ENCODE measurements around the gene C3orf52.
A peak's percentile ranks its signal among the peaks of the same experiment; 100 is the strongest.

Gene C3orf52

DNA sequence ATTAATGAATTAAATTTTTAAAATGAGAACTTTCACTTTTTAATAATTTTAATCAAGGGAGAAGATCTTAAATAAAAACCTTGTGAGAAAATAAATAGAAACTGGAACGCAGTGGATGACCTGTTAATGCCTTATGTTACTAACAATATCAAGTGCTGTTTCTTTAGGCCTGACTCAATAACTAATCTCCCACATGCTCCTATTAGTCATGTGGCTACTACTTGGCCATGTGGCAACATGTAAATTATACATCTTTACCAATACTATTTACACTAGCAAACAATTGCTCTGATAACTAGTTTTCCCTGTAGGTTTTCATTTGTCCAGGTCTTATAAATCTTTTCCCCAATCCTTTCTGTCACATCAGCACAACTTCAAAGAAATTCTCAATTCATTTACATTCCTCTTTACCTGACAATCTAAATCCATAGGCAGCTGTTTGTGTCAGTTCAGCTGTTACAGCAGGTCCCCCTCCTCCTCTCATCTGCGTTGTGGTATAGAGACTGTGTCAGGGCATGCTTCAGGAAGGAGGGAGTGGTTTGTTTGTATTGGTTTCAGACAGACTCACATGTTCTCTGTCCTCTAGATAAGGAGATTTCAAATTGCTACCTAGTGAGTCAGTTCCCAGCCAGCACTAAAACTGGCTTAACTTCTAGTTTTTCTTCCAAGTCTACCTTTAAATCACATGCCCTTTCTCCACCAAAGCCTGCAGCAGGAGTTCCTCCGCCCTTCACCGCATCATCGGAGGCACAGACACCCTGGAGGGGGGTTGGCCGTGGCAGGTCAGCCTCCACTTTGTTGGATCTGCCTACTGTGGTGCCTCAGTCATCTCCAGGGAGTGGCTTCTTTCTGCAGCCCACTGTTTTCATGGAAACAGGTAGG lies 11.3 kb upstream of the C3orf52 start:
- no peak for TF ChIP-seq EZH2 (IDR thresholded peaks at IDR 0.05; ENCODE audit: borderline replicate concordance, low read depth, low read length, severe bottlenecking)
- TF ChIP-seq, protein P1, sequence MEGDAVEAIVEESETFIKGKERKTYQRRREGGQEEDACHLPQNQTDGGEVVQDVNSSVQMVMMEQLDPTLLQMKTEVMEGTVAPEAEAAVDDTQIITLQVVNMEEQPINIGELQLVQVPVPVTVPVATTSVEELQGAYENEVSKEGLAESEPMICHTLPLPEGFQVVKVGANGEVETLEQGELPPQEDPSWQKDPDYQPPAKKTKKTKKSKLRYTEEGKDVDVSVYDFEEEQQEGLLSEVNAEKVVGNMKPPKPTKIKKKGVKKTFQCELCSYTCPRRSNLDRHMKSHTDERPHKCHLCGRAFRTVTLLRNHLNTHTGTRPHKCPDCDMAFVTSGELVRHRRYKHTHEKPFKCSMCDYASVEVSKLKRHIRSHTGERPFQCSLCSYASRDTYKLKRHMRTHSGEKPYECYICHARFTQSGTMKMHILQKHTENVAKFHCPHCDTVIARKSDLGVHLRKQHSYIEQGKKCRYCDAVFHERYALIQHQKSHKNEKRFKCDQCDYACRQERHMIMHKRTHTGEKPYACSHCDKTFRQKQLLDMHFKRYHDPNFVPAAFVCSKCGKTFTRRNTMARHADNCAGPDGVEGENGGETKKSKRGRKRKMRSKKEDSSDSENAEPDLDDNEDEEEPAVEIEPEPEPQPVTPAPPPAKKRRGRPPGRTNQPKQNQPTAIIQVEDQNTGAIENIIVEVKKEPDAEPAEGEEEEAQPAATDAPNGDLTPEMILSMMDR (IDR thresholded peaks at IDR 0.05; ENCODE audit: borderline replicate concordance, extremely low read depth, low read length, poor library complexity, severe bottlenecking): no peak
- Histone ChIP-seq H3K9me3 (ENCODE audit: insufficient read depth, low read length, severe bottlenecking) (no peaks in the 10 kb centered on the region), H2AFZ (ENCODE audit: low read depth, low read length) (no peak overlapping the region), H4K20me1 (ENCODE audit: insufficient read depth, low read length) (no peaks in the 10 kb centered on the region), H3K27ac (ENCODE audit: low read length) (0 out of 2 replicates have a peak overlapping the region, but pooled peaks have one; percentile 9), H3K4me3 (ENCODE audit: low read depth in 1 of 2, low read length in 2 of 2) (0 out of 4 replicates have a peak overlapping the region, but pooled peaks of 1 of the 2 experiments have one; percentile 5), H3K27me3 (ENCODE audit: insufficient read depth, low read length, poor library complexity) (peaks cover 3% of the 10 kb centered on the region), H3K9ac (ENCODE audit: low read depth, low read length) (no peak overlapping the region), H3K4me1 (ENCODE audit: insufficient read depth, low read length) (peaks cover 9% of the 10 kb centered on the region), H3K79me2 (ENCODE audit: insufficient read depth, low read length) (no peaks in the 10 kb centered on the region), H3K36me3 (ENCODE audit: insufficient read depth, low read length) (no peaks in the 10 kb centered on the region), H3K4me2 (ENCODE audit: insufficient read depth, low read length) (peak overlapping the region; percentile 38; the same call in 1 of the 2 replicates)
- DNase-seq (peak; percentile 55), ATAC-seq (ENCODE audit: insufficient read depth, low read depth) (peak; percentile 99)

DNA sequence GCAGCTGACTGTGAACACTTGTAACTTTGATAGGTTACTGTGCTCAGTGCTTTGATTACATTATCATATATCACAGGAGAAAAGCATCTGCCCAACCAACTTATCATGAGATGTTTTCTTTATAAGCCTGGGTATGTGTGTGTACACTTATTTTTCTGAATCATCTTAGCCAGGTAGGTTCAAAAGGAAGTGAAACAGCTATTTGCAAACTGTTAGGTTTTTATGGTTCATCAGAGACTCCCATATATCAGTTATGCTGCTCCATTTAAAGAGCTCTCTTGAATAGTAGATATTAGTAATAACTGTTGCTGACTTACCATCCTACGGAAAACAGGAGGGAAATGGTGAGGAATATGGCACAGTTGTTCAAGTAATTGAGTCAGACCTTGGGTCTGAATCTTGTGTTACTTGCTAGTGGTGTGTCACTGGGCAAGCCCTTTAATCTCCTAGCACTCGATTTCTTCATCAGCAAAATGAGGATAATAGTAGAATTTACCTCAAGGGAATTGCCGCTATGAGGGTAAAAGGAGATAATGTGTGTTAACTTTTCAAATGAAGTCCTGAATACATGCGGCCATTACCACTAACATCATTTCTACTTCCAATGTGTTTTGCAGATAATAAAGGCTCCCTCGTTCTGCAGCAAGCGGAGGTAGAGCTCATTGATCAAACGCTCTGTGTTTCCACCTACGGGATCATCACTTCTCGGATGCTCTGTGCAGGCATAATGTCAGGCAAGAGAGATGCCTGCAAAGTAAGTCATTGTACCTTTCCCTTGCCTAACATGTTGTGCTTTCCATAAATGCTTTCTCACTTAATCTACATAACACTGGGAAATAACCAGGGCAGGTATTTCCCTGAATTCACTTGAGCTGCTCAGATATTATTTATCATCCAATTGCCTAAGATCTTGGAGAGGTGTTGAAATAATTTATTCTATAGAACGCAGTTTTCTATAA lies 7.8 kb upstream of the C3orf52 start:
- H4K20me1 ChIP-seq (ENCODE audit: insufficient read depth, low read length): no peaks in the 10 kb centered on the region
- no peaks in the 10 kb centered on the region for H3K9me3 ChIP-seq (ENCODE audit: insufficient read depth, low read length, severe bottlenecking)
- TF ChIP-seq, protein P1 (IDR thresholded peaks at IDR 0.05; ENCODE audit: borderline replicate concordance, extremely low read depth, low read length, poor library complexity, severe bottlenecking): no peak
- no peak for TF ChIP-seq EZH2 (IDR thresholded peaks at IDR 0.05; ENCODE audit: borderline replicate concordance, low read depth, low read length, severe bottlenecking)
- no peak overlapping the region for H3K27ac ChIP-seq (ENCODE audit: low read length)
- peaks cover 3% of the 10 kb centered on the region for H3K27me3 ChIP-seq (ENCODE audit: insufficient read depth, low read length, poor library complexity)
- no peak overlapping the region for H3K9ac ChIP-seq (ENCODE audit: low read depth, low read length)
- H3K4me2 ChIP-seq (ENCODE audit: insufficient read depth, low read length): no peak overlapping the region
- H3K4me3 ChIP-seq (ENCODE audit: low read depth in 1 of 2, low read length in 2 of 2): no peak overlapping the region
- no peak for ATAC-seq (ENCODE audit: insufficient read depth, low read depth)
- H3K79me2 ChIP-seq (ENCODE audit: insufficient read depth, low read length): no peaks in the 10 kb centered on the region
- H3K4me1 ChIP-seq (ENCODE audit: insufficient read depth, low read length): peaks cover 6% of the 10 kb centered on the region
- H2AFZ ChIP-seq (ENCODE audit: low read depth, low read length): no peak overlapping the region
- no peaks in the 10 kb centered on the region for H3K36me3 ChIP-seq (ENCODE audit: insufficient read depth, low read length)
- no peak for DNase-seq

DNA sequence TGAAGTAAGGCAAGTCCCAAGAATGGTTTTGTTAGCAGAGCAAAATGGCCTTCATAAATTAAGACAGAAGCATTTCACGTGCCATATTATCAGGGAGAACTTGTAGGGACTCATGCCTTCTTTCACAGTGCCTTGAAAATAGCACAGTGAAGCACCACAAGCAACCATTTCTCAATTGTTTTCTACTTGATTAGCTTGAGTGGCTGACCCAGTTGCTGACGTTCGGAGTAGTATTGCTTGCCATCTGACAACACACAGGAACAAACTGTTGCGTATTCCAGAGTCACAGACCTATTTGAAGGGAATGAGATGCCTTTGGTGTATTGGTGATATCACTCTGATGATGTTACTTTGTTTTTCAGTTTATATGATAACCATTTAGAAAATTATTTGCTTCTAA lies 3.0 kb upstream of the C3orf52 start:
- H4K20me1 ChIP-seq (ENCODE audit: insufficient read depth, low read length): no peaks in the 10 kb centered on the region
- H3K36me3 ChIP-seq (ENCODE audit: insufficient read depth, low read length): no peaks in the 10 kb centered on the region
- no peak overlapping the region for H3K27ac ChIP-seq (ENCODE audit: low read length)
- ATAC-seq (ENCODE audit: insufficient read depth, low read depth): no peak
- TF ChIP-seq, protein P1 (IDR thresholded peaks at IDR 0.05; ENCODE audit: borderline replicate concordance, extremely low read depth, low read length, poor library complexity, severe bottlenecking): no peak
- TF ChIP-seq EZH2 (IDR thresholded peaks at IDR 0.05; ENCODE audit: borderline replicate concordance, low read depth, low read length, severe bottlenecking): no peak
- H2AFZ ChIP-seq (ENCODE audit: low read depth, low read length): no peak overlapping the region
- H3K27me3 ChIP-seq (ENCODE audit: insufficient read depth, low read length, poor library complexity): peaks cover 10% of the 10 kb centered on the region
- H3K4me2 ChIP-seq (ENCODE audit: insufficient read depth, low read length): no peak overlapping the region
- no peak overlapping the region for H3K4me3 ChIP-seq (ENCODE audit: low read depth in 1 of 2, low read length in 2 of 2)
- no peaks in the 10 kb centered on the region for H3K4me1 ChIP-seq (ENCODE audit: insufficient read depth, low read length)
- H3K9ac ChIP-seq (ENCODE audit: low read depth, low read length): no peak overlapping the region
- H3K79me2 ChIP-seq (ENCODE audit: insufficient read depth, low read length): no peaks in the 10 kb centered on the region
- no peaks in the 10 kb centered on the region for H3K9me3 ChIP-seq (ENCODE audit: insufficient read depth, low read length, severe bottlenecking)
- no peak for DNase-seq
